K562 (cell line): ENCODE results near the gene INCA1. TPM values are rescaled to one million over a fixed set of nuclear protein-coding genes. Genes with fewer than 3 reads are reported as not detected.

Experiments used
- ARID2 ChIP-seq: fragments of 450-650 bp; IDR thresholded peaks from 2 replicates; pipeline ENCODE4 v1.6.1; 2017; ENCODE audit warnings: antibody characterized with exemption, mild to moderate bottlenecking
- ELF1 ChIP-seq: fragments of 200-800 bp; sonication (Bioruptor generic); IDR thresholded peaks from 2 replicates; pipeline ENCODE4 v1.6.1; 2016; ENCODE audit warnings: missing genetic modification characterization, missing compliant biosample characterization
- GABPB1 ChIP-seq: sonication (generic); formaldehyde crosslinking; IDR thresholded peaks from 2 replicates; pipeline ENCODE4 v1.8.0; 2022; ENCODE audit warnings: mild to moderate bottlenecking, missing genetic modification reagents
- NELFE ChIP-seq: IDR thresholded peaks from 2 replicates; pipeline ENCODE4 v1.6.1; 2011; ENCODE audit warnings: mild to moderate bottlenecking; ENCODE audit not compliant: insufficient read depth, insufficient read length
- RBM25 ChIP-seq: fragments of 200-400 bp; formaldehyde crosslinking; IDR thresholded peaks from 2 replicates; pipeline ENCODE4 v1.6.1; 2018; ENCODE audit warnings: low read length, low read depth, moderate library complexity; ENCODE audit not compliant: severe bottlenecking
- RUNX1 ChIP-seq: sonication (generic); IDR thresholded peaks from 2 replicates; pipeline ENCODE4 v1.6.1; 2016; ENCODE audit warnings: antibody characterized with exemption, low read depth
- SIN3B ChIP-seq: fragments of 450-650 bp; IDR thresholded peaks from 2 replicates; pipeline ENCODE4 v1.6.1; 2017; ENCODE audit warnings: low read depth, mild to moderate bottlenecking, moderate library complexity
- ZBED1 ChIP-seq: IDR thresholded peaks from 2 replicates; pipeline ENCODE4 v1.6.1; 2014
- ZNF644 ChIP-seq: fragments of 200-800 bp; sonication (Bioruptor generic); IDR thresholded peaks from 2 replicates; pipeline ENCODE4 v1.6.1; 2016; ENCODE audit warnings: low read depth, missing genetic modification characterization, missing compliant biosample characterization
- polyA plus RNA-seq, 8 experiments: library from polyadenylated mRNA; depleted of rRNA in 4 of 8; stranded (reverse) in 5 of 8; unstranded in 3 of 8; fragments of >200 nt; fragmentation: Nextera tagmentation in 2 of 8; fragmentation: Illumina TruSeq in 1 of 8; extraction: Ambion mirVana in 2 of 8; extraction: Trizol in 1 of 8; gene quantifications; 2 replicates each; pipeline versions ENCODE4 v1.2.1 to v1.2.3, GENCODE V29; 2011 to 2014; ENCODE audit warnings: inconsistent platforms in 1 of 8, missing spikeins in 1 of 8
- total RNA-seq, 7 experiments: library from RNA; depleted of rRNA in 6 of 7; stranded (reverse); fragments of >200 nt in 6 of 7; fragmentation: Illumina TruSeq in 2 of 7; extraction: Trizol in 2 of 7; gene quantifications; 2 replicates each; pipeline versions ENCODE4 v1.2.1 to v1.2.3, GENCODE V29; 2011 to 2021; ENCODE audit warnings: low replicate concordance in 1 of 7
- TF ChIP-seq, protein P1 (sequence below): fragments of 200-800 bp; sonication (Bioruptor generic); IDR thresholded peaks from 2 replicates; pipeline ENCODE4 v1.6.1; 2017; ENCODE audit warnings: missing genetic modification characterization, missing compliant biosample characterization
- TF ChIP-seq, protein P2 (sequence below): sonication (generic); formaldehyde crosslinking; IDR thresholded peaks from 2 replicates; pipeline ENCODE4 v1.8.0; 2022; ENCODE audit warnings: missing genetic modification reagents, mild to moderate bottlenecking, borderline replicate concordance
- TF ChIP-seq, protein P3 (sequence below), 2 experiments: fragments of 450-650 bp; conservative IDR thresholded peaks; 2 replicates each; pipeline ENCODE4 v1.6.1; 2017; ENCODE audit warnings: mild to moderate bottlenecking in 2 of 2, moderate library complexity in 2 of 2
- TF ChIP-seq, protein P4 (sequence below): IDR thresholded peaks from 3 replicates; pipeline ENCODE4 v1.6.1; 2011; ENCODE audit warnings: borderline replicate concordance, mild to moderate bottlenecking, moderate library complexity; ENCODE audit not compliant: insufficient read length; ENCODE audit errors: extremely low read depth
- TF ChIP-seq, protein P5 (sequence below): fragments of 450-650 bp; IDR thresholded peaks from 2 replicates; pipeline ENCODE4 v1.6.1; 2016; ENCODE audit warnings: missing biosample characterization, missing genetic modification characterization
- TF ChIP-seq, protein P6 (sequence below): fragments of 450-650 bp; IDR thresholded peaks from 2 replicates; pipeline ENCODE4 v1.6.1; 2016; ENCODE audit warnings: antibody characterized with exemption

Gene INCA1
- total and polyA plus RNA-seq, 9 of the 15 experiments (the other 6 are each of a cell fraction or from before 2014, with no cell fraction given) = 0.08 to 0.50 (median 0.13) TPM; not detected in 4

DNA sequence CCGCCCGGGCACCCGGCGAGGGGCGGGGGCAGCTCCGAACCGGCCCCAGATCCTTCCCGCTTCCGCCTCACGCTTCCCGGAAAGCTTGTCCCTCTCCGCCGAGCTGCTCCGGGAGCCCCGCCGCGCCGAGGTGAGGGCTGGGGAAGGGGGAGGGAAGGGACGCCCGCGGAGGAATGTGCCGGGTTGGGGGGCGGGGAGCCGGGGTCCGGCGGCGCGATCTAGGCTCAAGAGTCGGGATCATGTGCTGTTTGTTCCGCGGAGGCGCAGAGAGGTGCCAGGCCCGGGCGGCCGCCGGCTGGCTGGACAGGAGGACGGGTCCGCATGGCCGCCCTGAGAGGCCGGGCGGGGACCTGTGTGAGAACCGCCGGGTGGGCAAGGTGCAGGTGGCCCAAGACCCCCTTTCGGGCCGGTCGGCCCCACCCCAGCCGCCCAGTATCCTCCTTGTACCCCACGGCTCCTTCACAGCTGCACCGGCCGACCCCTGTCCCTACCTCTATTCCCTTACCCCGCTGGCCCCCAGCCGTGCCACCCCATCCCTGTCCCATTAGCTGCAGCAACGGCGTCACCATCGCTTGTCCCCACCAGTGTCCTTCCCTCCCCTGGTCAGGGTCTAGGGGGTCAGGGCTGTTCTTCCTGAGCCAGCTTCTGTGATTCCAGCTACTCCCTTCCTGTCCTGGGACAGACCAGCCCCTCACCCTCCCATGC lies 857 bp upstream of the INCA1 start (continued):
- TF ChIP-seq, protein P1, sequence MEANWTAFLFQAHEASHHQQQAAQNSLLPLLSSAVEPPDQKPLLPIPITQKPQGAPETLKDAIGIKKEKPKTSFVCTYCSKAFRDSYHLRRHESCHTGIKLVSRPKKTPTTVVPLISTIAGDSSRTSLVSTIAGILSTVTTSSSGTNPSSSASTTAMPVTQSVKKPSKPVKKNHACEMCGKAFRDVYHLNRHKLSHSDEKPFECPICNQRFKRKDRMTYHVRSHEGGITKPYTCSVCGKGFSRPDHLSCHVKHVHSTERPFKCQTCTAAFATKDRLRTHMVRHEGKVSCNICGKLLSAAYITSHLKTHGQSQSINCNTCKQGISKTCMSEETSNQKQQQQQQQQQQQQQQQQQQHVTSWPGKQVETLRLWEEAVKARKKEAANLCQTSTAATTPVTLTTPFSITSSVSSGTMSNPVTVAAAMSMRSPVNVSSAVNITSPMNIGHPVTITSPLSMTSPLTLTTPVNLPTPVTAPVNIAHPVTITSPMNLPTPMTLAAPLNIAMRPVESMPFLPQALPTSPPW = peak; percentile 58
- TF ChIP-seq, protein P2, sequence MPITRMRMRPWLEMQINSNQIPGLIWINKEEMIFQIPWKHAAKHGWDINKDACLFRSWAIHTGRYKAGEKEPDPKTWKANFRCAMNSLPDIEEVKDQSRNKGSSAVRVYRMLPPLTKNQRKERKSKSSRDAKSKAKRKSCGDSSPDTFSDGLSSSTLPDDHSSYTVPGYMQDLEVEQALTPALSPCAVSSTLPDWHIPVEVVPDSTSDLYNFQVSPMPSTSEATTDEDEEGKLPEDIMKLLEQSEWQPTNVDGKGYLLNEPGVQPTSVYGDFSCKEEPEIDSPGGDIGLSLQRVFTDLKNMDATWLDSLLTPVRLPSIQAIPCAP (CRISPR knock-in tag) = no peak
- TF ChIP-seq ZBED1 (no peak), RUNX1 (no peak), RBM25 (no peak), ELF1 (tag) (peak; percentile 44; the same call in 1 of the 2 replicates), GABPB1 (CRISPR knock-in tag) (no peak), NELFE (no peak), ZNF644 (tag) (no peak), ARID2 (no peak), SIN3B (0 out of 2 replicates have a peak, but pooled peaks have one; percentile 16)
- TF ChIP-seq, protein P3, sequence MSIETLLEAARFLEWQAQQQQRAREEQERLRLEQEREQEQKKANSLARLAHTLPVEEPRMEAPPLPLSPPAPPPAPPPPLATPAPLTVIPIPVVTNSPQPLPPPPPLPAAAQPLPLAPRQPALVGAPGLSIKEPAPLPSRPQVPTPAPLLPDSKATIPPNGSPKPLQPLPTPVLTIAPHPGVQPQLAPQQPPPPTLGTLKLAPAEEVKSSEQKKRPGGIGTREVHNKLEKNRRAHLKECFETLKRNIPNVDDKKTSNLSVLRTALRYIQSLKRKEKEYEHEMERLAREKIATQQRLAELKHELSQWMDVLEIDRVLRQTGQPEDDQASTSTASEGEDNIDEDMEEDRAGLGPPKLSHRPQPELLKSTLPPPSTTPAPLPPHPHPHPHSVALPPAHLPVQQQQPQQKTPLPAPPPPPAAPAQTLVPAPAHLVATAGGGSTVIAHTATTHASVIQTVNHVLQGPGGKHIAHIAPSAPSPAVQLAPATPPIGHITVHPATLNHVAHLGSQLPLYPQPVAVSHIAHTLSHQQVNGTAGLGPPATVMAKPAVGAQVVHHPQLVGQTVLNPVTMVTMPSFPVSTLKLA (conservative IDR thresholded peaks at IDR 0.05) = peak in 1 of 2 experiments; percentile 5; a peak in 1 of 4 replicates
- TF ChIP-seq, protein P4, sequence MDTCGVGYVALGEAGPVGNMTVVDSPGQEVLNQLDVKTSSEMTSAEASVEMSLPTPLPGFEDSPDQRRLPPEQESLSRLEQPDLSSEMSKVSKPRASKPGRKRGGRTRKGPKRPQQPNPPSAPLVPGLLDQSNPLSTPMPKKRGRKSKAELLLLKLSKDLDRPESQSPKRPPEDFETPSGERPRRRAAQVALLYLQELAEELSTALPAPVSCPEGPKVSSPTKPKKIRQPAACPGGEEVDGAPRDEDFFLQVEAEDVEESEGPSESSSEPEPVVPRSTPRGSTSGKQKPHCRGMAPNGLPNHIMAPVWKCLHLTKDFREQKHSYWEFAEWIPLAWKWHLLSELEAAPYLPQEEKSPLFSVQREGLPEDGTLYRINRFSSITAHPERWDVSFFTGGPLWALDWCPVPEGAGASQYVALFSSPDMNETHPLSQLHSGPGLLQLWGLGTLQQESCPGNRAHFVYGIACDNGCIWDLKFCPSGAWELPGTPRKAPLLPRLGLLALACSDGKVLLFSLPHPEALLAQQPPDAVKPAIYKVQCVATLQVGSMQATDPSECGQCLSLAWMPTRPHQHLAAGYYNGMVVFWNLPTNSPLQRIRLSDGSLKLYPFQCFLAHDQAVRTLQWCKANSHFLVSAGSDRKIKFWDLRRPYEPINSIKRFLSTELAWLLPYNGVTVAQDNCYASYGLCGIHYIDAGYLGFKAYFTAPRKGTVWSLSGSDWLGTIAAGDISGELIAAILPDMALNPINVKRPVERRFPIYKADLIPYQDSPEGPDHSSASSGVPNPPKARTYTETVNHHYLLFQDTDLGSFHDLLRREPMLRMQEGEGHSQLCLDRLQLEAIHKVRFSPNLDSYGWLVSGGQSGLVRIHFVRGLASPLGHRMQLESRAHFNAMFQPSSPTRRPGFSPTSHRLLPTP = no peak
- TF ChIP-seq, protein P5, sequence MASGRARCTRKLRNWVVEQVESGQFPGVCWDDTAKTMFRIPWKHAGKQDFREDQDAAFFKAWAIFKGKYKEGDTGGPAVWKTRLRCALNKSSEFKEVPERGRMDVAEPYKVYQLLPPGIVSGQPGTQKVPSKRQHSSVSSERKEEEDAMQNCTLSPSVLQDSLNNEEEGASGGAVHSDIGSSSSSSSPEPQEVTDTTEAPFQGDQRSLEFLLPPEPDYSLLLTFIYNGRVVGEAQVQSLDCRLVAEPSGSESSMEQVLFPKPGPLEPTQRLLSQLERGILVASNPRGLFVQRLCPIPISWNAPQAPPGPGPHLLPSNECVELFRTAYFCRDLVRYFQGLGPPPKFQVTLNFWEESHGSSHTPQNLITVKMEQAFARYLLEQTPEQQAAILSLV (tag) = no peak
- TF ChIP-seq, protein P6, sequence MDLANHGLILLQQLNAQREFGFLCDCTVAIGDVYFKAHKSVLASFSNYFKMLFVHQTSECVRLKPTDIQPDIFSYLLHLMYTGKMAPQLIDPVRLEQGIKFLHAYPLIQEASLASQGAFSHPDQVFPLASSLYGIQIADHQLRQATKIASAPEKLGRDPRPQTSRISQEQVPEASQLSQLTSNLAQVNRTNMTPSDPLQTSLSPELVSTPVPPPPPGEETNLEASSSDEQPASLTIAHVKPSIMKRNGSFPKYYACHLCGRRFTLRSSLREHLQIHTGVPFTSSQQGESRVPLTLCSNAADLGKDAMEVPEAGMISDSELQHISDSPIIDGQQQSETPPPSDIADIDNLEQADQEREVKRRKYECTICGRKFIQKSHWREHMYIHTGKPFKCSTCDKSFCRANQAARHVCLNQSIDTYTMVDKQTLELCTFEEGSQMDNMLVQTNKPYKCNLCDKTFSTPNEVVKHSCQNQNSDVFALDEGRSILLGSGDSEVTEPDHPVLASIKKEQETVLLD = no peak
